ENCODE results near the gene FGFBP2. TPM values are rescaled to one million over a fixed set of nuclear protein-coding genes. Genes with fewer than 3 reads are reported as not detected.

FGFBP2 gene
- total and polyA plus RNA-seq, 2 experiments from 2014 or later, result not detected

GRCh38 chr4:15934259-15934658 is 28.7 kb downstream of the FGFBP2 start:
- no peak overlapping the region for H3K4me3 ChIP-seq
- H3K9me2 ChIP-seq (ENCODE audit: insufficient read depth), result no peaks in the 10 kb centered on the region
- peaks cover 25% of the 10 kb centered on the region; the same call in 1 of the 2 replicates for H3K27me3 ChIP-seq (replicated peaks; ENCODE audit: insufficient read depth)
- no peaks in the 10 kb centered on the region for H4K20me1 ChIP-seq (ENCODE audit: insufficient read depth)
- H3K9me3 ChIP-seq (ENCODE audit: low read depth), result no peaks in the 10 kb centered on the region
- no peak for DNase-seq
- H3F3A ChIP-seq (ENCODE audit: insufficient read depth), result no peaks in the 10 kb centered on the region
- H3K36me3 ChIP-seq (ENCODE audit: low read depth), result no peaks in the 10 kb centered on the region
- no peaks in the 10 kb centered on the region for H3K79me2 ChIP-seq (ENCODE audit: insufficient read depth)
- no peak overlapping the region for H3K4me2 ChIP-seq (ENCODE audit: unreplicated experiment)
- in situ Hi-C loops (cut with MboI), result no loop called here
- no peaks in the 10 kb centered on the region for H3K4me1 ChIP-seq (ENCODE audit: insufficient read depth)
- no peak for TF ChIP-seq EZH2phosphoT487 (IDR thresholded peaks at IDR 0.05; ENCODE audit: insufficient read depth, low read depth)
- TF ChIP-seq EZH2 (IDR thresholded peaks at IDR 0.05; ENCODE audit: insufficient read depth, poor library complexity, severe bottlenecking), result no peak
- WGBS, 2 experiments (ENCODE audit: low coverage in 1 of 2, low lambda C conversion rate in 2 of 2, missing lambda C conversion rate in 2 of 2), result 31 to 36% methylated on average over 3 of the region's 3 CpGs
- no peak overlapping the region for H2AFZ ChIP-seq
- no peak overlapping the region for H3K9ac ChIP-seq
- H3K27ac ChIP-seq, result no peak overlapping the region

GRCh38 chr4:15931451-15932210 is 31.3 kb downstream of the FGFBP2 start:
- H3K9me3 ChIP-seq (ENCODE audit: low read depth), result no peaks in the 10 kb centered on the region
- no peak overlapping the region for H3K27ac ChIP-seq
- in situ Hi-C loops (cut with MboI), result no loop called here
- WGBS, 2 experiments (ENCODE audit: low coverage in 1 of 2, low lambda C conversion rate in 2 of 2, missing lambda C conversion rate in 2 of 2), result 84 to 86% methylated on average over 5 of the region's 5 CpGs
- H3K4me3 ChIP-seq, result no peak overlapping the region
- DNase-seq, result no peak
- no peak for TF ChIP-seq EZH2 (IDR thresholded peaks at IDR 0.05; ENCODE audit: insufficient read depth, poor library complexity, severe bottlenecking)
- TF ChIP-seq EZH2phosphoT487 (IDR thresholded peaks at IDR 0.05; ENCODE audit: insufficient read depth, low read depth), result no peak
- no peaks in the 10 kb centered on the region for H3K79me2 ChIP-seq (ENCODE audit: insufficient read depth)
- H4K20me1 ChIP-seq (ENCODE audit: insufficient read depth), result no peaks in the 10 kb centered on the region
- no peak overlapping the region for H3K4me2 ChIP-seq (ENCODE audit: unreplicated experiment)
- H3K27me3 ChIP-seq (replicated peaks; ENCODE audit: insufficient read depth), result peaks cover 21% of the 10 kb centered on the region; the same call in 1 of the 2 replicates
- no peaks in the 10 kb centered on the region for H3K9me2 ChIP-seq (ENCODE audit: insufficient read depth)
- H3K4me1 ChIP-seq (ENCODE audit: insufficient read depth), result no peaks in the 10 kb centered on the region
- H3F3A ChIP-seq (ENCODE audit: insufficient read depth), result no peaks in the 10 kb centered on the region
- no peak overlapping the region for H3K9ac ChIP-seq
- H3K36me3 ChIP-seq (ENCODE audit: low read depth), result no peaks in the 10 kb centered on the region
- H2AFZ ChIP-seq, result no peak overlapping the region

GRCh38 chr4:15930314-15930713 is 32.7 kb downstream of the FGFBP2 start:
- WGBS, 2 experiments (ENCODE audit: low coverage in 1 of 2, low lambda C conversion rate in 2 of 2, missing lambda C conversion rate in 2 of 2), result 61 to 63% methylated on average over 7 of the region's 7 CpGs
- Histone ChIP-seq H2AFZ (no peak overlapping the region), H3K4me2 (ENCODE audit: unreplicated experiment) (no peak overlapping the region), H3K79me2 (ENCODE audit: insufficient read depth) (no peaks in the 10 kb centered on the region), H4K20me1 (ENCODE audit: insufficient read depth) (no peaks in the 10 kb centered on the region), H3K36me3 (ENCODE audit: low read depth) (no peaks in the 10 kb centered on the region), H3K9me2 (ENCODE audit: insufficient read depth) (no peaks in the 10 kb centered on the region), H3F3A (ENCODE audit: insufficient read depth) (no peaks in the 10 kb centered on the region), H3K27me3 (replicated peaks; ENCODE audit: insufficient read depth) (peaks cover 11% of the 10 kb centered on the region; the same call in 1 of the 2 replicates), H3K9me3 (ENCODE audit: low read depth) (no peaks in the 10 kb centered on the region), H3K27ac (no peak overlapping the region), H3K4me3 (no peak overlapping the region), H3K4me1 (ENCODE audit: insufficient read depth) (no peaks in the 10 kb centered on the region), H3K9ac (no peak overlapping the region)
- in situ Hi-C loops (cut with MboI), result no loop called here
- no peak for DNase-seq
- TF ChIP-seq EZH2 (IDR thresholded peaks at IDR 0.05; ENCODE audit: insufficient read depth, poor library complexity, severe bottlenecking) (no peak), EZH2phosphoT487 (IDR thresholded peaks at IDR 0.05; ENCODE audit: insufficient read depth, low read depth) (no peak)

GRCh38 chr4:15929540-15929939 is 33.4 kb downstream of the FGFBP2 start:
- in situ Hi-C loops (cut with MboI), result no loop called here
- Histone ChIP-seq H4K20me1 (ENCODE audit: insufficient read depth) (no peaks in the 10 kb centered on the region), H2AFZ (no peak overlapping the region), H3K4me3 (no peak overlapping the region), H3K79me2 (ENCODE audit: insufficient read depth) (no peaks in the 10 kb centered on the region), H3K27me3 (replicated peaks; ENCODE audit: insufficient read depth) (peaks cover 11% of the 10 kb centered on the region; the same call in 1 of the 2 replicates), H3K27ac (no peak overlapping the region), H3K36me3 (ENCODE audit: low read depth) (no peaks in the 10 kb centered on the region), H3K4me1 (ENCODE audit: insufficient read depth) (no peaks in the 10 kb centered on the region), H3K9me2 (ENCODE audit: insufficient read depth) (no peaks in the 10 kb centered on the region), H3K9me3 (ENCODE audit: low read depth) (no peaks in the 10 kb centered on the region), H3K4me2 (ENCODE audit: unreplicated experiment) (no peak overlapping the region), H3K9ac (no peak overlapping the region), H3F3A (ENCODE audit: insufficient read depth) (no peaks in the 10 kb centered on the region)
- DNase-seq, result no peak
- WGBS, 2 experiments (ENCODE audit: low coverage in 1 of 2, low lambda C conversion rate in 2 of 2, missing lambda C conversion rate in 2 of 2), result 49% methylated on average over 3 of the region's 3 CpGs
- no peak for TF ChIP-seq EZH2 (IDR thresholded peaks at IDR 0.05; ENCODE audit: insufficient read depth, poor library complexity, severe bottlenecking)

Measured in GM23248 (cell line).